DOHH2 (cell line): ENCODE measurements around the gene KHNYN.

ENCODE experiments used
- CTCF ChIP-seq: fragments of 200-600 bp; sonication (generic); IDR thresholded peaks from one replicate; pipeline ENCODE4 v1.5.1; 2014; ENCODE audit warnings: antibody characterized with exemption, mild to moderate bottlenecking, low read depth, low read length; ENCODE audit not compliant: poor library complexity, severe bottlenecking
- EZH2phosphoT487 ChIP-seq: fragments of 200-600 bp; sonication (generic); IDR thresholded peaks from 2 replicates; pipeline ENCODE4 v1.6.1; 2017; ENCODE audit warnings: borderline replicate concordance, mild to moderate bottlenecking, antibody characterized with exemption, low read length, moderate library complexity, mixed read lengths

DNA sequence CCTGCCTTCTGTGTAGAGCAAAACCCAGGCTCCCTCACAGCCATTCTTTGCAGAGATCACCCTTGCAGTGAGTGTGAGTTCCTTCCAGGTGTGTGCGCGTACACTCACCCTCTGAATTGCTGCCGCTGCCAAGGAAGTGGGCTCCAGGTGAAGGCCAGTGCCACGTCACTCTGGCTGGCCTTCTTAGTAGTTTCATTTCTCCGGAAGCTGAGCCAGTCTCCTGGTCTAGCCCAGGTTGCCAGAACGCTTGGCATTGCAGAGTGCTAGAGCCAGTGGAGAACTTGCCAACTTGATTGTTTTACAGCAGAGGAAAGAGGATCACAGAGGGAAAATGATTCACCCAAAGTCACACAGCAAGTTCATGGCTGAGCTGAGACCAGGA, 11.3 kb upstream of the KHNYN start:
- TF ChIP-seq CTCF, result no peak
- no peak for TF ChIP-seq EZH2phosphoT487
